ENCODE measurements around the gene PJA1. TPM values are rescaled to one million over a fixed set of nuclear protein-coding genes. Genes with fewer than 3 reads are reported as not detected.

Gene PJA1, protein sequence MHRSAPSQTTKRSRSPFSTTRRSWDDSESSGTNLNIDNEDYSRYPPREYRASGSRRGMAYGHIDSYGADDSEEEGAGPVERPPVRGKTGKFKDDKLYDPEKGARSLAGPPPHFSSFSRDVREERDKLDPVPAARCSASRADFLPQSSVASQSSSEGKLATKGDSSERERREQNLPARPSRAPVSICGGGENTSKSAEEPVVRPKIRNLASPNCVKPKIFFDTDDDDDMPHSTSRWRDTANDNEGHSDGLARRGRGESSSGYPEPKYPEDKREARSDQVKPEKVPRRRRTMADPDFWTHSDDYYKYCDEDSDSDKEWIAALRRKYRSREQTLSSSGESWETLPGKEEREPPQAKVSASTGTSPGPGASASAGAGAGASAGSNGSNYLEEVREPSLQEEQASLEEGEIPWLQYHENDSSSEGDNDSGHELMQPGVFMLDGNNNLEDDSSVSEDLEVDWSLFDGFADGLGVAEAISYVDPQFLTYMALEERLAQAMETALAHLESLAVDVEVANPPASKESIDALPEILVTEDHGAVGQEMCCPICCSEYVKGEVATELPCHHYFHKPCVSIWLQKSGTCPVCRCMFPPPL
- polyA plus RNA-seq (2011; rRNA removed) (16.4 and 20.2 TPM in 2 replicates), polyA plus RNA-seq (2017; fragmentation: RNase III; extraction: RNeasy Plus Mini Kit Qiagen cat#74134 plus additional on column Dnase treatment) (14.8 to 19.6 TPM (median 18.7 TPM) in 3 replicates), polyA minus RNA-seq (2011; rRNA and poly(A)+ RNA removed) (9.6 and 11.4 TPM in 2 replicates)
- polyA plus RNA-seq (2012; cell fraction: cytosol; rRNA removed), result 9.4 and 10.5 TPM in 2 replicates
- polyA plus RNA-seq (2012; cell fraction: nucleus; rRNA removed), result 9.3 and 10.4 TPM in 2 replicates

DNA sequence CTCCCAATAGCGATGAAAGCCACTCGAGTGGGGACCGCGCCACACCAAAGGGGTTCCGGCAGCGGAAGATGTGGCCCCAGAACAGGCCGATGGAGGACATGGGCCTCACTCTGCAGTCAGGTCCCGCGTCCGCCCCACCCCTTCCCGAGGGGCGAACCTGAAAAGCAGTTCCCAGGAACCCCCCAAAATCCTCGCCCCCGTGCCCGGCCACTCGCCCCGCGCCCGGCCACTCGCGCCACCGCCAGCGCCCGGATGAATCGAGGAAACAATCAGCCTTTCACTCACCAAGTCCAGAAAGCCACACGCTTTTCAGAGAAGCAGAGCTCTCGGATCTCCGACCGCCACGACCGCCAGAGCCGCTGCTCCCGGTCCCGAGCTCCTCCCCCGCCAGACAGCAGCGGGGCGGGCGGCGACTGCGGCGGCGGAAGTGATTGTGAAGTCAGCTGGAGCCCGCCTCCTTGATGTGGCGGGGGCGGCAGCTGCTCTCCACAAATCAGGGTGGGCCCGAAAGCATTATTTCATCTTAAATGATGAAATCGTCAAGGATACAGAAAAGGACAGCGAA is at the start of gene PJA1:
Gene PJA1 (minus strand): TSS at position 367 of the 565 bp plus-strand sequence. CDS start 2,380 bp downstream, outside the sequence.
- peak within 1 kb of the TSS; percentile 91 for H3K4me3 ChIP-seq
- WGBS (ENCODE audit: missing lambda C conversion rate), result 0% methylated on average over 17 of the region's 48 CpGs
- H3K4me1 ChIP-seq, result no peaks in the 10 kb centered on the region
- no peak for TF ChIP-seq MAZ (IDR thresholded peaks at IDR 0.05; ENCODE audit: borderline replicate concordance, low read depth, low read length)
- TF ChIP-seq PHF8 (IDR thresholded peaks at IDR 0.05; ENCODE audit: borderline replicate concordance, low read depth), result peak; percentile 67; the same call in 1 of the 2 replicates
- TF ChIP-seq, protein P1, sequence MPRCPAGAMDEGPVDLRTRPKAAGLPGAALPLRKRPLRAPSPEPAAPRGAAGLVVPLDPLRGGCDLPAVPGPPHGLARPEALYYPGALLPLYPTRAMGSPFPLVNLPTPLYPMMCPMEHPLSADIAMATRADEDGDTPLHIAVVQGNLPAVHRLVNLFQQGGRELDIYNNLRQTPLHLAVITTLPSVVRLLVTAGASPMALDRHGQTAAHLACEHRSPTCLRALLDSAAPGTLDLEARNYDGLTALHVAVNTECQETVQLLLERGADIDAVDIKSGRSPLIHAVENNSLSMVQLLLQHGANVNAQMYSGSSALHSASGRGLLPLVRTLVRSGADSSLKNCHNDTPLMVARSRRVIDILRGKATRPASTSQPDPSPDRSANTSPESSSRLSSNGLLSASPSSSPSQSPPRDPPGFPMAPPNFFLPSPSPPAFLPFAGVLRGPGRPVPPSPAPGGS (IDR thresholded peaks at IDR 0.05), result 0 out of 3 replicates have a peak, but pooled peaks have one; percentile 34
- no peak for TF ChIP-seq EHF (CRISPR knock-in tag; IDR thresholded peaks at IDR 0.05)
- TF ChIP-seq POLR2A (IDR thresholded peaks at IDR 0.05; ENCODE audit: low read length), result peak; percentile 46
- H3K9me3 ChIP-seq, result no peaks in the 10 kb centered on the region
- H3K27ac ChIP-seq, result peak within 1 kb of the TSS; percentile 80 to 97
- DNase-seq (ENCODE audit: low read depth in 1 of 2, low spot score in 1 of 2), result peak; percentile 54 to 62
- ChIA-PET CTCF (interaction anchor here (0.9 to 1.8 kb wide), 2 partner anchors 104 to 338 kb away, joined by 3 to 7 read pairs; no protein-coding TSS in a partner anchor), POLR2A (interaction anchor here (2.0 kb wide), 1 partner anchor 337 kb away, joined by 13 read pairs; the partner anchor contains the start of gene EFNB1)
- ATAC-seq, result peak; percentile 99
- no peak for FAIRE-seq
- peak within 1 kb of the TSS; percentile 75 for H3K4me2 ChIP-seq

DNA sequence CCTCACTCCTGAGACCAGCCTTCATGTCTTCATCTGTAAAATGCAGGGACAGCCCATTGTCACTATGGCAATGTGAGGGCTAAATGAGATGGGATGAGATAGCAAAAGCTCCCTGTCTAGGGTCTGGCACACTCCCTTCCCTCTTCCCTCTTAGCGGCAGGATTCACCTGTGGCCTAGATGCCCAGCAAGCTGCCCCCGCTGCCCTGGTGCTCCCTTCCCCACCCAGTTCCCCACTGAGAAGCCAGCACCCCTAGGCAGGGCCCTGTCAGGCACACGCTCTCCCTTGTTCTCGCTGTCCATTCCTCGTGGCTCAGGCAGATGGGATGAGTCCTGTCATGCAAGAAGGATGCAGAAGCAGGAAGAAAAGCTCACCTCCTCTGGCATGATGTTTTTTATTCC is 49.2 kb upstream of the PJA1 start:
- POLR2A ChIA-PET, result interaction anchor here (1.1 kb wide), 1 partner anchor 386 kb away, joined by 3 read pairs; the partner anchor contains the start of gene EFNB1
- TF ChIP-seq NPAS2 (CRISPR knock-in tag; IDR thresholded peaks at IDR 0.05; ENCODE audit: borderline replicate concordance) (no peak), RAD21 (conservative IDR thresholded peaks at IDR 0.05 in 1 of 2, IDR thresholded peaks at IDR 0.05 in 1 of 2) (no peak), MYC (IDR thresholded peaks at IDR 0.05; ENCODE audit: borderline replicate concordance, low read length) (no peak), SMC3 (IDR thresholded peaks at IDR 0.05) (no peak), CHD2 (IDR thresholded peaks at IDR 0.05; ENCODE audit: low read length, partially characterized antibody) (no peak), CHD4 (IDR thresholded peaks at IDR 0.05; ENCODE audit: borderline replicate concordance) (no peak), GATA3 (IDR thresholded peaks at IDR 0.05; ENCODE audit: borderline replicate concordance) (no peak), HOXB13 (CRISPR knock-in tag; IDR thresholded peaks at IDR 0.05; ENCODE audit: low read depth) (no peak), TFCP2L1 (CRISPR knock-in tag; IDR thresholded peaks at IDR 0.05) (no peak), ESRRA (IDR thresholded peaks at IDR 0.05; ENCODE audit: borderline replicate concordance, low read length) (no peak), HOXA7 (CRISPR knock-in tag; IDR thresholded peaks at IDR 0.05) (no peak)
- TF ChIP-seq, protein P2, sequence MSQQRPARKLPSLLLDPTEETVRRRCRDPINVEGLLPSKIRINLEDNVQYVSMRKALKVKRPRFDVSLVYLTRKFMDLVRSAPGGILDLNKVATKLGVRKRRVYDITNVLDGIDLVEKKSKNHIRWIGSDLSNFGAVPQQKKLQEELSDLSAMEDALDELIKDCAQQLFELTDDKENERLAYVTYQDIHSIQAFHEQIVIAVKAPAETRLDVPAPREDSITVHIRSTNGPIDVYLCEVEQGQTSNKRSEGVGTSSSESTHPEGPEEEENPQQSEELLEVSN (IDR thresholded peaks at IDR 0.05; ENCODE audit: borderline replicate concordance, low read depth), result no peak
- TF ChIP-seq, protein P3, sequence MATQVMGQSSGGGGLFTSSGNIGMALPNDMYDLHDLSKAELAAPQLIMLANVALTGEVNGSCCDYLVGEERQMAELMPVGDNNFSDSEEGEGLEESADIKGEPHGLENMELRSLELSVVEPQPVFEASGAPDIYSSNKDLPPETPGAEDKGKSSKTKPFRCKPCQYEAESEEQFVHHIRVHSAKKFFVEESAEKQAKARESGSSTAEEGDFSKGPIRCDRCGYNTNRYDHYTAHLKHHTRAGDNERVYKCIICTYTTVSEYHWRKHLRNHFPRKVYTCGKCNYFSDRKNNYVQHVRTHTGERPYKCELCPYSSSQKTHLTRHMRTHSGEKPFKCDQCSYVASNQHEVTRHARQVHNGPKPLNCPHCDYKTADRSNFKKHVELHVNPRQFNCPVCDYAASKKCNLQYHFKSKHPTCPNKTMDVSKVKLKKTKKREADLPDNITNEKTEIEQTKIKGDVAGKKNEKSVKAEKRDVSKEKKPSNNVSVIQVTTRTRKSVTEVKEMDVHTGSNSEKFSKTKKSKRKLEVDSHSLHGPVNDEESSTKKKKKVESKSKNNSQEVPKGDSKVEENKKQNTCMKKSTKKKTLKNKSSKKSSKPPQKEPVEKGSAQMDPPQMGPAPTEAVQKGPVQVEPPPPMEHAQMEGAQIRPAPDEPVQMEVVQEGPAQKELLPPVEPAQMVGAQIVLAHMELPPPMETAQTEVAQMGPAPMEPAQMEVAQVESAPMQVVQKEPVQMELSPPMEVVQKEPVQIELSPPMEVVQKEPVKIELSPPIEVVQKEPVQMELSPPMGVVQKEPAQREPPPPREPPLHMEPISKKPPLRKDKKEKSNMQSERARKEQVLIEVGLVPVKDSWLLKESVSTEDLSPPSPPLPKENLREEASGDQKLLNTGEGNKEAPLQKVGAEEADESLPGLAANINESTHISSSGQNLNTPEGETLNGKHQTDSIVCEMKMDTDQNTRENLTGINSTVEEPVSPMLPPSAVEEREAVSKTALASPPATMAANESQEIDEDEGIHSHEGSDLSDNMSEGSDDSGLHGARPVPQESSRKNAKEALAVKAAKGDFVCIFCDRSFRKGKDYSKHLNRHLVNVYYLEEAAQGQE (IDR thresholded peaks at IDR 0.05), result no peak
- TF ChIP-seq, protein P4, sequence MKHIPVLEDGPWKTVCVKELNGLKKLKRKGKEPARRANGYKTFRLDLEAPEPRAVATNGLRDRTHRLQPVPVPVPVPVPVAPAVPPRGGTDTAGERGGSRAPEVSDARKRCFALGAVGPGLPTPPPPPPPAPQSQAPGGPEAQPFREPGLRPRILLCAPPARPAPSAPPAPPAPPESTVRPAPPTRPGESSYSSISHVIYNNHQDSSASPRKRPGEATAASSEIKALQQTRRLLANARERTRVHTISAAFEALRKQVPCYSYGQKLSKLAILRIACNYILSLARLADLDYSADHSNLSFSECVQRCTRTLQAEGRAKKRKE (CRISPR knock-in tag; IDR thresholded peaks at IDR 0.05; ENCODE audit: low read depth), result no peak
- CTCF ChIA-PET, result interaction anchor here (0.6 to 15.6 kb wide), 4 partner anchors 8 to 387 kb away, joined by 3 to 327 read pairs (median 14); partner anchors contain the start of gene EFNB1
- H3K27ac ChIP-seq, result no peak overlapping the region
- DNase-seq (ENCODE audit: low read depth in 1 of 2, low spot score in 1 of 2) (no peak), ATAC-seq (no peak), FAIRE-seq (no peak)
- H3K4me3 ChIP-seq, result no peak overlapping the region
- no peaks in the 10 kb centered on the region for H3K9me3 ChIP-seq
- 84% methylated on average over 4 of the region's 5 CpGs for WGBS (ENCODE audit: missing lambda C conversion rate)
- no peaks in the 10 kb centered on the region for H3K4me1 ChIP-seq
- no peak overlapping the region for H3K4me2 ChIP-seq
